Measurements from ENCODE around the gene EHD4. TPM values are rescaled to one million over a fixed set of nuclear protein-coding genes. Genes with fewer than 3 reads are reported as not detected.

EHD4 gene
- total and polyA plus RNA-seq, 9 of the 15 experiments (the other 6 are each of a cell fraction or from before 2014, with no cell fraction given) = 0.89 to 10.3 (median 6.4) TPM

DNA sequence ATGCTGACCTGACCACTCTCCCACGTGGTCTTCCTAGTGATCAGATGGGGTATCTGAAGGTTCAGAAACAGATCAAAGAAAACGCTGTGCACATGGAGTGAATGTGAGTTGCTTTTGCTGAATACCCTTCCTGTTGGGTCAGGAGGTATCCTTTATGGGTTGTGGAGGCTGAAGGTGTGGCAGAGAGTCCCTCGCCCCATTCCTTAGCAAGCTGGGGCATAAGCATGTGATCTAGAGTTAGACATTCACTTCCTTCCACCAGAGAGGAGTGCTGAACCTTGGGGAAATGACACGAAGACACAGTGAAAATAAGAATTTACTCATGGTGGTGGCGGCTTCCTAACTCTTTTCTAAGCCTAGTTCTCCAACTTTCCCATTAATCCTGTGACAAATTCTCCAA is 50.7 kb downstream of the EHD4 start (continued):
- TF ChIP-seq, protein P1, sequence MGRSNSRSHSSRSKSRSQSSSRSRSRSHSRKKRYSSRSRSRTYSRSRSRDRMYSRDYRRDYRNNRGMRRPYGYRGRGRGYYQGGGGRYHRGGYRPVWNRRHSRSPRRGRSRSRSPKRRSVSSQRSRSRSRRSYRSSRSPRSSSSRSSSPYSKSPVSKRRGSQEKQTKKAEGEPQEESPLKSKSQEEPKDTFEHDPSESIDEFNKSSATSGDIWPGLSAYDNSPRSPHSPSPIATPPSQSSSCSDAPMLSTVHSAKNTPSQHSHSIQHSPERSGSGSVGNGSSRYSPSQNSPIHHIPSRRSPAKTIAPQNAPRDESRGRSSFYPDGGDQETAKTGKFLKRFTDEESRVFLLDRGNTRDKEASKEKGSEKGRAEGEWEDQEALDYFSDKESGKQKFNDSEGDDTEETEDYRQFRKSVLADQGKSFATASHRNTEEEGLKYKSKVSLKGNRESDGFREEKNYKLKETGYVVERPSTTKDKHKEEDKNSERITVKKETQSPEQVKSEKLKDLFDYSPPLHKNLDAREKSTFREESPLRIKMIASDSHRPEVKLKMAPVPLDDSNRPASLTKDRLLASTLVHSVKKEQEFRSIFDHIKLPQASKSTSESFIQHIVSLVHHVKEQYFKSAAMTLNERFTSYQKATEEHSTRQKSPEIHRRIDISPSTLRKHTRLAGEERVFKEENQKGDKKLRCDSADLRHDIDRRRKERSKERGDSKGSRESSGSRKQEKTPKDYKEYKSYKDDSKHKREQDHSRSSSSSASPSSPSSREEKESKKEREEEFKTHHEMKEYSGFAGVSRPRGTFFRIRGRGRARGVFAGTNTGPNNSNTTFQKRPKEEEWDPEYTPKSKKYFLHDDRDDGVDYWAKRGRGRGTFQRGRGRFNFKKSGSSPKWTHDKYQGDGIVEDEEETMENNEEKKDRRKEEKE (IDR thresholded peaks at IDR 0.05; ENCODE audit: borderline replicate concordance in 1 of 2, control insufficient read depth in 1 of 2, low read depth in 2 of 2, low read length in 1 of 2) = no peak
- no peak for TF ChIP-seq ZBTB5 (IDR thresholded peaks at IDR 0.05)

GRCh38 chr15:41921167-41921566 is 51.2 kb downstream of the EHD4 start:
- peaks cover 3% of the 10 kb centered on the region; the same call in 1 of the 2 replicates for H4K20me1 ChIP-seq (replicated peaks; ENCODE audit: control insufficient read depth, insufficient read depth, low read length)
- POLR2A ChIA-PET = no interaction called here
- H3K4me2 ChIP-seq (ENCODE audit: insufficient read depth, low read length) = no peak overlapping the region
- H3K4me1 ChIP-seq (replicated peaks in 1 of 2; ENCODE audit: control insufficient read depth in 2 of 2, insufficient read depth in 2 of 2, low read length in 2 of 2) = peaks cover 9 to 11% of the 10 kb centered on the region in 2 experiments; a peak in 4 of 5 replicates
- no peak overlapping the region for H2AFZ ChIP-seq (ENCODE audit: low read depth, low read length)
- no TSS peak for BruUV-seq (replicated peaks)
- H3K9ac ChIP-seq (ENCODE audit: insufficient read depth in 1 of 2, low read depth in 2 of 2, low read length in 2 of 2) = no peak overlapping the region
- DNase-seq (ENCODE audit: extremely low read depth in 1 of 4, low spot score in 3 of 4) = no peak
- no peaks in the 10 kb centered on the region for H3K9me1 ChIP-seq (ENCODE audit: control insufficient read depth, insufficient read depth, low read length)
- H3K4me3 ChIP-seq = no peak overlapping the region
- H3K36me3 ChIP-seq (ENCODE audit: control insufficient read depth, insufficient read depth, low read length) = peaks cover 17% of the 10 kb centered on the region; the same call in 2 of the 3 replicates
- no peak overlapping the region for H3K27ac ChIP-seq (ENCODE audit: extremely low read depth, low read depth, low read length)
- no peaks in the 10 kb centered on the region for H3K27me3 ChIP-seq (ENCODE audit: control insufficient read depth in 2 of 2, insufficient read depth in 2 of 2, low read length in 2 of 2)
- 86% methylated on average over 9 of the region's 9 CpGs for WGBS (ENCODE audit: insufficient coverage, low coverage, missing lambda C conversion rate)
- intact Hi-C loops (cut with micrococcal nuclease) = no loop called here
- in situ Hi-C loops (cut with MboI) = no loop called here
- no peak for ATAC-seq
- no peak for FAIRE-seq
- CTCF ChIA-PET (ENCODE audit: low intra/inter-chr PET ratio) = no interaction called here
- no peaks in the 10 kb centered on the region for H3K79me2 ChIP-seq (ENCODE audit: control insufficient read depth, insufficient read depth, low read length)
- TF ChIP-seq EP400 (IDR thresholded peaks at IDR 0.05) (no peak), ZNF551 (CRISPR knock-in tag; IDR thresholded peaks at IDR 0.05) (no peak), ZNF445 (CRISPR knock-in tag; IDR thresholded peaks at IDR 0.05; ENCODE audit: low read depth) (no peak), ZNF717 (CRISPR knock-in tag; IDR thresholded peaks at IDR 0.05) (no peak), CBX8 (IDR thresholded peaks at IDR 0.05; ENCODE audit: borderline replicate concordance, extremely low read depth, low read depth, low read length, poor library complexity, severe bottlenecking) (no peak), DNMT1 (IDR thresholded peaks at IDR 0.05) (no peak)
- H3K9me3 ChIP-seq (replicated peaks; ENCODE audit: control insufficient read depth, insufficient read depth, low read depth, low read length) = no peaks in the 10 kb centered on the region

All from K562 (cell line).